GM18868 (cell line): Measurements from ENCODE around the gene C17orf113.
"Not testable (repeated sequence)": the region's sequence is repeated elsewhere in the genome, so short reads cannot be mapped to it uniquely, and the experiment has no call there.

Source experiments
- ATAC-seq: cut with Tn5 transposase; IDR thresholded peaks from one replicate; pipeline ENCODE4 v1.9.1; 2021; ENCODE audit warnings: mild to moderate bottlenecking, moderate library complexity; ENCODE audit not compliant: unreplicated experiment

Gene C17orf113

GRCh38 chr17:42017866-42018200 lies 32.6 kb downstream of the C17orf113 start:
- peak; percentile 5 for ATAC-seq

- peak; percentile 82 for ATAC-seq
These were observed 33.2 kb downstream of the C17orf113 start, which contains the start of gene DNAJC7 for GRCh38 chr17:42016941-42017865. TSS of gene DNAJC7 (minus strand) at chr17:42017439. CDS start at chr17:42017416, 23 bp downstream.

DNA sequence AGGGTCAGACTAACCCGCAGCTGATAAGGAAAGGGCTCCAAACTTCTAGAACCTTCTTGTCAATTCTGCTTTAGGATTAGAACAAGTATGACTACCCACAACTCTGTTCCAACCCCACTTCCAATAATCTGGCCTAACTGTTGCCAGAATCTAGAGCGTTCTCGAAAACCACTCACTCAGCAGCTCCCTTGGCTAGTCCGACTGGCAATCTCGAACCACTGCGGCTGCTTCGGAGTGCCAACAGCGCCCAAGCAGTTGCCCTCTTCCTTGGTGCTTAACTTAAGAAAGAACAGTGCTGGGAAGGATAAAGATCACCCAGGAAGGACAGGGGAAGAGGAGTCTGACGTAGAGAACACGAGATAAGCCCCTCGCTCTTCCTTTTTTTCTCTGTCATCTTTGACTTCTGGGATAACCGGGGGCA lies 34.0 kb downstream of the C17orf113 start:
- no peak for ATAC-seq

- not testable (repeated sequence) for ATAC-seq
These were observed 36.7 kb downstream of the C17orf113 start for GRCh38 chr17:42013740-42014139.

GRCh38 chr17:42012363-42012762 lies 38.0 kb downstream of the C17orf113 start:
- not testable (repeated sequence) for ATAC-seq

- ATAC-seq = no peak
These were observed 39.4 kb downstream of the C17orf113 start for GRCh38 chr17:42010898-42011516.

DNA sequence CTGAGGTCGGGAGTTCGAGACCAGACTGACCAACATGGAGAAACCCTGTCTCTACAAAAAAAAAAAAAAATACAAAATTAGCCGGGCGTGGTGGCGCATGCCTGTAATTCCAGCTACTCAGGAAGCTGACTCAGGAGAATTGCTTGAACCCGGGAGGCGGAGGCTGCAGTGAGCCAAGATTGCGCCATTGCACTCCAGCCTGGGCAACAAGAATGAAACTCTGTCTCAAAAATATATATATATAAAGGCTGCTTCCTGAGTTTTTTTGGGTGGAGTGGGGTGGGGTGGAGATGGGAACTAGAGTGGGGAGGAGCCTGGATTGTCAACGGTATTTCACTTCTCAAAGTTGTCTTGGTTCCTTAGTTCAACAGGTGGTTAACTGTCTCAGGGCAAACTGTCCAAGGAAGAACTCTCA lies 40.1 kb downstream of the C17orf113 start:
- not testable (repeated sequence) for ATAC-seq

- no peak for ATAC-seq
These were observed 41.2 kb downstream of the C17orf113 start for GRCh38 chr17:42009170-42009569.

- ATAC-seq = no peak
These were observed 45.2 kb downstream of the C17orf113 start for GRCh38 chr17:42005166-42005565.

DNA sequence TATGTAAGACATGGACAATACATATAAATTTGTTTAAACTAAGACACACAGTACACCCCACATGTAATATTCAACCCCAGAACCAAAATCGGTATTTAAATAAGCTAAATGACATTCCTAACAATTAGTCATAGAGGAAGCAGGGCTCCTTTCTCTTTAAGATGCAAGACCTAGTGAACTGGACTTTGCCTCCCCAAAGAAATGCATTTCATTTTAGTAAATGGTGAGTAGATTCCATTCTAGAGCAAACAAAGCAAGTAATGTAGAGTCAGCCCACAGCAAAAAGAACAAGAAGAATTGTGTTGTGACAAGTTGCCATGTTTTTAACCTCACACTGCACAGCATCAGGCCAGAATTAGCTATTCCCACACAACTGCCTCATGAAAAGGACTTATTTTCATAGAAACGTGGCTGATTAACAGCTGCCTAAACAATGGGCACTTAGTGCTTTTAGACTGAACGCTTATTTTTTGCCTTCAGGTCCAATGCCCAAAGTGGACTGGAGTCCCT lies 47.6 kb downstream of the C17orf113 start:
- ATAC-seq = no peak

- ATAC-seq = no peak
These were observed 48.1 kb downstream of the C17orf113 start for GRCh38 chr17:42002175-42002791.

DNA sequence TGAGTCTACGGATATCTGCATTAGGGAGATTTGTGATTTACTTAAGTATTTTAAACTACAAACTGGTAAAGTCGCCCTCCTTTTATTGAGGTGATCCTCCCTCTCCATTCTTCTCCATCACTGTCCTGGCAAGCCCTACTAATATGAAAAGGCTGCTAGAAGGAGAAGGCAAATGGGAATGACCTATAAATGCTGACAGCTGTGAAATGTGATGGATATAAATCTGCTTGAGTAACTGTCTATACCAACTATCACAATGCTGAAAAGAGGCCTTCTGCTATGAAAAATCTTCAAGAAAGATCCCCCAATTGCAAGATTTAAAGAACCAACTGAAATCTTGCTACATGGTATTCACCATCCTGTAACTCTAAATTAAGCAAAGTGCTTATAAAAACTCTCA lies 48.7 kb downstream of the C17orf113 start:
- ATAC-seq = no peak

- no peak for ATAC-seq
These were observed 49.8 kb downstream of the C17orf113 start for GRCh38 chr17:42000413-42001133.

GRCh38 chr17:41998497-41998896 lies 51.9 kb downstream of the C17orf113 start:
- no peak for ATAC-seq

GRCh38 chr17:41996855-41997164 lies 53.6 kb downstream of the C17orf113 start:
- ATAC-seq = no peak

DNA sequence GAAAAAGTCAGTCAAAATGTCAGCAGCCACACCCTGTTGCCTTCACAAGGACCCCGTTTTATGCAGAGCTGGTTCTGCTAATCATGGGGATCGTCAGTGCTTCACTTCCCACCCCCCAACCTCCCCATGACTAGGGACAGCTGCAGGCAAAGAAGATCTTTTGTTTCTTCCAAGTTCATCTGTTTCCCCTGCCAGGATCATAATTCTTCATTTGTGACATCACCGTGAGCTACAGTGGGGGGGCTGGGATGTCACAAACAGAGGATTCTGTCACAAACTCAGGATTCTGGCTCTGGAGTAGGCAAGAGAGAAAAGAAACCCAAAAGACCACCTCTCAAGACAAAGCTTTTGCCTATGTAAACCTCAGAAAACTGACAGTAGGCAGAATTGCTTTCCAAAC lies 57.8 kb downstream of the C17orf113 start:
- ATAC-seq = no peak

DNA sequence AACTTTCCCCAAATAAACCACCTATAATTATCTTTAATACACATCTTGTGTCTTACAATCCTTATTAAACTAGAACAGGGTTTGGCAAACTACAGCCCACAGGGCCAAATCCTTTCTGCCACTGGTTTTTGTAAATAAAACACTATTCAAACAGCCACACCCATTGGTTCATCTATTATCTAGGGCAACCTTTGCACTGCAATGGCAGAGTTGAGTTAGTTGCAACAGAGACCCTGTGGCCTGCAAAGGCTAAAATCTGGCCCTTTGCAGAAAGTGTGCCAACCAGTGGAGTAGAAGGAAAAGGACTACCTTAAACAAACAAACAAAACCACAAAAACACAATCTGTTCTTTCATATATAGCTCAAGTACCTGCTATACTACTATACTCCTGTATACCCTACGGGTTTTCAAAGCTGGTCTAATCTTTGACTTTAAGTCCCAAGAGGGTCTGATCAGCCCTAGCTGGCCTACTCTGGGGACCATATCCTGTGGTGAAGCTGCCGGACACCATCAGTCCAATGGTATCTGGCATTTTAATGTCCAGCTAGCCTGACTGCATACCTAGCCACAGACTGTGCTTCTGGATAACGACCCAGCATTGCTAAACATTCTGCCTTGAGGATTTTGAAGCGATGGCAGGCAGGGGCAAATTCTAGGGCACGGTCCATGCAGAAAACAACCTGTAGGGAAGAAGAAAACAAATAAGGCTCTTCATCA lies 60.5 kb downstream of the C17orf113 start:
- ATAC-seq = no peak

DNA sequence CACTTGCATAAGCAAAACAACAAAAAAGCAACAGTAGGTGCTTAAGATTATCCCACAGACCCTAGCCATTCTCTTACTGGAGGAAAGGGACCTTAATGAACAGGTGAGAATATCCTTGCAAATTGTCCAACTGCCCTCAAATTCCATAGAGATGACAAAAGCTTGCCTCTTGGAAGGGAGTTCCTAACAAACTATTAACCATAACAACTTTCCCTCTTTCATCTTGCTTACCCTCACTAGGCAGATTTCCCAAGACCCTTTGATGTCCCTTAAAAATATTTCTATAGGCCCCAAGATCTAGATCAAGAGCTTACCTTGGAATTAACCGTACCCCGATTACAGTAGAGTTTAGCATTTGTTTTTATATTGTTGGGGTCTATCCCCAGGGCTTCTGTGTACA lies 62.0 kb downstream of the C17orf113 start:
- no peak for ATAC-seq
